GM21737 (cell line): ENCODE data around the gene HEPACAM.

Source experiments
- ATAC-seq: cut with Tn5 transposase; IDR thresholded peaks from one replicate; pipeline ENCODE4 v1.9.1; 2021; ENCODE audit warnings: mild to moderate bottlenecking, moderate library complexity; ENCODE audit not compliant: unreplicated experiment

Gene HEPACAM

DNA sequence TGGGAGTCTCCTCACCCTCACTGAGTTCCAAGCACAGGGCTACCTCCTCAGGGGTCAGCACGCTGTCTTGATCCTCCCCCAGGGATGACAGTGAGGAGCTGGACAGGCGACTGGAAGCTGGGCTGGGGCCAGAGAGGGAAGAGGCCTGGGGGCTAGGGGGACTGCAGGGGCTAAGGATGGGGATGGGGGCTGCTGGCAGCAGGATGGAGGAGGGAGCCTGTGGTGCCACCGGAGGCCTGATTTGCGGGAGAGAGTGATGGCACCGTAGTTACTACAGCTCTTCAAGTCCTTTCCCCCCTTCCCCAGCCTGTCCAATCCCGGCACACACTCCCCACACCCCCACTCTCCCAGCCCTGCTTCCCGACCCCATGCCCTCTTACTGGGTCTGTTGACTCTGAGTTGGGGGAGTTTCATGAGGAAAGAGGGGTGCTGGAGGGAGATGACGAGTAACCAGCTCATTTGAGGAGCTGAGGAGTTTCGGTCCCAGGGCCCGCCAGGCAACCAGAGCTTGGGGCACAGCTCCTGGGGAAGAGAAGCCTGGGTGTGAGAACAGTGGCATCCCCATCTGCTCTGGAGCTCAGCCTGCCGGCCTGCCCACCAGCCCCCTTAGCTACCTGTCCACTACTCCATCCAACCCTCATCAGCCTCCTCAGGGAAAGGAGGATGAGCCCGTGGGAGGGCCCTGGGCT lies 48.7 kb downstream of the HEPACAM start:
- ATAC-seq = no peak

DNA sequence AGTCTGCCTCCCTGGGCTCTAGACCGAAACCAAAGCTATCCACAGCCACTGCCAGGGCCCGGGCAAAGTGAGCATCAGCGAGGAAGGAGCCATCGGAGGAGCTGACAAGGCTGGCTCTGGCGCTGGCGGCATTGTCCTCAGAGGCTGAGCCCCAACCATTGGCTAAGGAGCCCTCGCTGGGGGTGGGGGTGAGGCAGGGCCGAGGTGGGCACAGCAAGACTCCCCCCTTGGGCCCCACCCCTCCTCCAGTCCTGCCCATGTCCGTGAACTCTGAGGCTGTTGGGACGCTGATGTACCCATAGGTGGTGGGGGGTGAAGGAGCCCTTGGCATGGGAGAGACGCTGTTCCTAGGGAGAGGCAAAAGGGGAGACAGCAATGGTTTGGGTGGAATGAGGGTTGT lies 49.4 kb downstream of the HEPACAM start:
- no peak for ATAC-seq

DNA sequence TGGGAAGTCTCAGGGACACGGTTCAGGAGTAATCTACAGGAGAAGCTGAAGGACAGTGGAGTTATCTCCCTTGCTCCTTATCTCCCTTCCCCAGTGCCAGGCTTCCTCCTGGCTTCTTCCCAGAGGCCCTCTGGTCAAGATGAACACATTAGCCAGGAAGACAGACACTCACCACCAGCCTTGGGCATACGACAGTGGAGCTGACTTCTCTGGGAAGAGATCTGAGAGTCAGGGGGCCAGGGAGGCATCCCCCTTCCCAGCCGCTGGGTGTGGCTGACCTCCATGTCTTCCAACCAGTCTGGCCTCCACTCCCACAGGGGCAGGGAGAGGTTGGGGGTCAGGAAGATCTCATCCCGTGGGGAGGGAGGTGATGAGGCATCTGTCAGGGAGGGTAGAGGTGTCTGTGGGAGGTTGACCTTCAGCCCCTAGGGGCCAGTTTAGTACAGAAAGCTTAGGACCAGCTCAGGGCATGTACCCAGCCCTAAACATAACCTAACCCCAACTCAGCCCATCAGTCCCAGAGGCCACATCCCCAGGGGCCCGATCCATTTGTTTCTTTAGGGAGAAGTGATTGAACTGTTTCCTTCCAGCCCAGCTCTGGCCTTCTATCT lies 50.9 kb downstream of the HEPACAM start:
- ATAC-seq = no peak

DNA sequence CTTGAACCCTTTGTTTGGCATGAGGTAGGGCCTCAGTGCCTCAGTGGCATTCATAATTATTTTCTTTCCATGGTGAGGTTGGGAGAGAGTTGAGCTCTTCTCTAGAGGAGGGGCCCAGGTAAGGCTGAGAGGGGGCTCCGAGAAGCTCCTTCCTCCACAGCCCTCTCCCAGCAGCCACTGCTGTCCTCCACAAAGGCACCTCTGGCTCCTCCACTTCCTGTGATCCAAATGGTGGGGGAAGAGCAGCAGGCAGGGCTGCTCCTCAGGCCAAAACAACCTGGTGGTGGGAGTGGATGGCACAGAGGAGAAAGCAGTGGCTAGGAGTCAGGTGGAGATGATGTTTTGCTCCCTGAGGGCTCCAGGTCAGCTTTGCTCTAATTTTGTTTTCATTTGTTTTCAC lies 51.5 kb downstream of the HEPACAM start:
- no peak for ATAC-seq

DNA sequence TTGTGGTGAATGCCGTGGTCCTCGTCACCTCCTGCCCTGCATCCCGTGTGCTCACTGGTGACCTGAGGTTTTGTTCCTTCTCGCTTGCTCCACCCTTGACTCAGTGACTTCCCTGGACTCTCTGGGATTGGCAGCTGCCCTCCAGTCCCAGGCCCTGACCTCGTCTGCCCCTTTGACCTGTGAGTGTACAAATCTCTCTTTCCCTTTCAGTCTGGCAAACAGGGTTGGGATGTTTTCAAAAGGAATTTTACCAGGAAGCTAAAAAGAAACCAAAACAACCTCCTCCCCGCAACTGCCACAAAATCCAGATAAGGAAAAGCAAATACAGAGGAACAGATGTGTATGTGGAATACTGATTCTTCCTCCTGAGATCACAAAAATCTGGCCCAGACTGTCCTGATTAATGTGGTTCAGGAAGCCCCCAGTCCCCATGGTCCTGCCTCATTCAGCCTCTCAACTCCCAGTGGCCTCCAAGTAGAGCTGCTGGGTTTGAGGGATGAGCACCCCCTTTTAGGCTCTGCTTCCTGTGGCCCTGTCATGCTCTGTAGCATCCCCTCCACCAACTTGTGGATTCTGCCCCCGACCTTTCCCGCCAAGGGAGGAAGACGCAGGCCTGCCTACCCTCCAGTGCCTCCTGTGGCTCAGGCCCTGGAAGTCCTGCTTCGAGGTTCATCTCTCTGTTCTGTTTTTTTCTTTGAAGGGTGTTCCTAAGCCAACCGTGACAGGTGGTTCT lies 53.3 kb downstream of the HEPACAM start:
- no peak for ATAC-seq

DNA sequence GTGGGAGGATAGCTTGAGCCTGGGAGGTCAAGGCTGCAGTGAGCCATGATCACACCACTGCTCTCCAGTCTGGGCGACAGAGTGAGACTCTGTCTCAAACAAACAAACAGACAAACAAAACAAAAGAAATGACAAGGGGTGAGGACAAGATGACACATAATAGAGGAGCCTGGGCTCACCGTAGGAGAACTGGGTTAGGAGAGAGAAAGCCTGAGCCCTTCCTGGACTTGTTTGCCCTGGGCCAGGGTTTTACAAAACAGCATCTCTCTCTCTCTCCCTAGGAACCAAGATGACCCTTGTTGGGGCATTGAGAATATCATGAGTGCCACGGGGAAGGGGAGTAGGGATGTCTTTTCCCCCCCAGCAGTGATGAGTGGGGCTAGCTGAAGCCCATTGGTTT lies 54.9 kb downstream of the HEPACAM start:
- no peak for ATAC-seq

DNA sequence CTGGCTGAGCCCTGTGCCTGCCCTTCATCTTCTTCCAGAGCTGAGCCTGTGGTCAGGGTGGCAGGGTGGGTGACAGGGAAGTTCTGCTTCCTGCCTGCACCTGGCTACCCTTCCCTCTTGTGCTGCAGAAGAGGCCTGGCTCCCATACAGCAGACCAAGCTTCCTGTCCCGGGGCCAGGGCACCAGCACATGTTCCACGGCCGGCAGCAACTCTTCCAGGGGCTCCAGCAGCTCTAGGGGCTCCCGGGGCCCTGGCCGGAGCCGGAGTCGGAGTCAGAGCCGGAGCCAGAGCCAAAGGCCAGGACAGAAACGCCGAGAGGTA lies 55.6 kb downstream of the HEPACAM start:
- ATAC-seq = no peak

DNA sequence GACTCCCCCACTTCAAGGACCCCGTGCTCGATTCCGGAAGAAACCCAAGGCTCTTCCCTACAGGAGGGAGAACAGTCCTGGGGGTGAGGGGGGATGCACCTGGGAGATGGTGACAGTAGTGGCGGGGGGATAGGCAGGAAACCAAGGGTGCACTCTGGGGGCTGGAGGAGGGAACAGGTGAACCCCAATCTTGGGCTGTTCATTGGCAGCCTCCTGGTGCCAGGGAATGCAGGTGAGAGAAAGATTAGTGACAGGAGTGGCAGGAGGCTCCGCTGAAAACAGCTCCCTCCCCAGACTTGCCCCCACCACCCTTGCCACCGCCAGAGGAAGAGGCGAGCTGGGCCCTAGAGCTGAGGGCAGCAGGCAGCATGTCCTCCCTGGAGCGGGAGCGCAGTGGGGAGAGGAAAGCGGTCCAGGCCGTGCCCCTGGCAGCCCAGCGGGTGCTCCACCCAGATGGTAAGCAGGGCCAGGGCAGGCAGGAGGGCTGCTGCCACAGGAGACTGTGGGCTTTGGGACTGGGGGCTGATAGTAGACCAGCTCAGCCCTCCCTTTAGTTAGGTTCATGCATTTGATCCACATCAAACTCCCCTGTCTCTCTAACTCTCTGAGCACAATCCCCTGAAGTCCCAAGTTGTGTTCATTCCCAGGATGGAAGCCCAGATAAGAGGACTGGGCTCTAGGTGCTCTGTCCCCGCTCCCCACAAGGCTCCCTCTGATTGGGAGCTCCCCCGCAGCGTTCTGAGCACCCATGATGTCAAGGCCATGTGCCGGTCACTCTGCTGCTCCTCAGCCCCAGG lies 56.2 kb downstream of the HEPACAM start:
- no peak for ATAC-seq

DNA sequence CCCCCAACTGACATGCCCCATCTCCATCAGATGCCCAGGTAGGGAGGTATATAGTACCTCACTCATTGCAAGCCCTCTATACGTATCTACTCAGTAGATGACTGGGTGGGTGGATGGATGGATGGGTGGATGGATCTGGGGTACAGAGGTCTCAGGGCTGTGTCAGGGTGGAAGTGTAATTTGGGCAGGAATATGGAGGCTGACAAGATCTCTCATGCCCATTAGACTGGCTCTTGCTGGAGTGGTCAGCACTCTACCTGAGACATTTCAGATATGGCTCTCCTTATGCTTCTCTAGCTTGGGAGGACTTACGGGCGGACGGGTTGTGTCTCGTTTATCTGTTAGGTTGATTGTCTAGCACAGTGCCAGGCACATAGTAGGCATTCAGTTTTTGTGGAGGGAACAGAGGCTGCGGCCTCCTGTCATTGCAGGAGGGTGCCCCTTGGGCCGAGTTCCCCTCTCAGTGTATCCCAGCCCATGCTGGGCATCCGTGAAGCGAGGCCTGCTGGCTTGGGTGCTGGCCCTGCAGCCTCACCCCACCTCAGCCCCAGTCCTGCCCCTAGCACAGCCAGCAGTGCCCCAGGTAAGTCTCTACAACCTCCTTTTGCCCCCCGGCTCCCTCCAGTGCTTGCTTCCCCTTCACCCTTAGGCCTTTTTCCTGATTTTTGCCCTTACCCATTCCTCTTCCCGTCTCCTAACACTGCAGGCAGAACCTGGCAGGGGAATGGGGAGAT lies 56.9 kb downstream of the HEPACAM start:
- ATAC-seq = no peak

DNA sequence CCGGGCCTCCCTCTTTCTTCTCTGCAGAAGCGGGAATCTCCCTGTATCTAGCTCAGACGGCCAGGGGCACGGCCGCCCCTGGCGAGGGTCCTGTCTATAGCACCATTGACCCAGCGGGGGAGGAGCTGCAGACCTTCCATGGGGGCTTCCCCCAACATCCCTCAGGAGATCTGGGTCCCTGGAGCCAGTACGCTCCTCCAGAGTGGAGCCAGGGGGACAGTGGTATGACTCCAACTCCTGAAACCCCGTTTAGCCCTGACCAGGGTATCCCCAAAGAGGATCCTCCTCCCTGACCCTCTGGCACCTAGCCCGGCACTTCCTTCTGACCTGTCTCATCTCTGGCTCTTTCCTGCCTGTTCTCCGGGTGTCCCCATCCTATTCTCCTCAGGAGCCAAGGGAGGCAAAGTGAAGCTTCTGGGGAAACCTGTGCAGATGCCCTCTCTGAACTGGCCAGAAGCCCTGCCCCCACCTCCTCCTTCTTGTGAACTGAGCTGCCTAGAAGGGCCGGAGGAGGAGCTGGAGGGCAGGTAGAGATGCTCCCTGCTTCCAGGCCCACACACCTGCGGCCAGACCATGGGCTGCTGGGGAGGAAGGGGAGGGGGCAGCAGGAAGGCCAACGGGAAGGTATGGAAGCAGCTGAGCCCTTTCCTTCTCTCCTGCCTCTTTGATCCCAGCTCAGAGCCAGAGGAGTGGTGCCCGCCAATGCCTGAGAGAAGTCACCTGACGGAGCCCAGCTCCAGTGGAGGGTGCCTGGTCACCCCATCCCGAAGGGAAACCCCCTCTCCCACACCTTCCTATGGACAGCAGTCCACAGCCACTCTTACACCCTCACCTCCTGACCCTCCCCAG lies 57.7 kb downstream of the HEPACAM start:
- ATAC-seq = no peak

DNA sequence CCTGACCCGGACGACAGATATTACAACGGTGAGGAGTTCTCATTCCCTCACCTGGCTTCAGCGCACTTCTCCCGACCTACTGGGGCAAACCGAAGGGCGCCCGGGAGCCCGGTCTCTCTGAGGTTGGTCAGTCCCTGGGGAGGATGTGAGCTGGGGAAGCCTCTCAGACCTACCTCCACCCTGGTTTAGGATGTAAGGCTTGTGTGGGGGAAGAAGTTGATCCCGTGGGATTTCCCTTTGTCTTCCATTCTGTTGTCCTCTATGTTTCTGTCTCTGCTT lies 58.3 kb downstream of the HEPACAM start:
- no peak for ATAC-seq

DNA sequence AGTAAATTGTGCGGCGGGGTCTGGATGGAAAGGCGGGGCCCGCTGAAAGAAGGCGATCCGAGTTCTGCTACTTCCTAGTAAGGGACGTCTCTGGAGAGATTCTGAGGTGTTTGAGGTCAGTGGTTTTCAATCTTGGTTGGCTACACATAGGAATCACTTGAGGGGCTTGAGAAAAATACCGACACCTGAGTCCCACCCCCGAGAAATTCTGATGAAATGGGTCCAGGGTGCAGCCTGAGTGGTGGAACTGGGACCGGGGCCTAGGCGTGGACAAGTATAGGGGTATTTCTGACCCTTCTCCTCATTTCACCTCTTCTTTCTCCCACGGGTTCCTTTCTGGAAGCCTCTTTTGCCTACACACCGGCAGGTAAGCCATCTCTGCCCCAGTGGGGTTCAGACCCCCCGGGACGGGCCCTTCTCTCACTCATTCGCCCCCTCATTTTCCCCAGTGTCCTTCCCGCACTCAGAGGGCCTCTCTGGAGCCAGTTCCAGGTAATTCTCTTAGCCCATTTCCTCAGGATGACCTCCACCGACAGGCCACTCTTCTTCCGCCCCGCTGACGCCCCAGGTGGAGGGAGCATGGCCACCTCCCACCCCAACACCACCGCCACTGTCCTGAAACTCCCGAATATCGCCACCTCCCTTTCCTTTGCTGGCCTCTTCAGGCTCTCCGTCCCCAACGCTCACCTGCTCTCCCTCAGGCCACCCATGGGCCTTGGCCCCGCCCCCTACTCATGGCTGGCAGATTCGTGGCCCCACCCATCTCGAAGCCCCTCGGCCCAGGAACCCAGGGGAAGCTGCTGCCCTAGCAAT lies 58.8 kb downstream of the HEPACAM start:
- ATAC-seq = no peak

DNA sequence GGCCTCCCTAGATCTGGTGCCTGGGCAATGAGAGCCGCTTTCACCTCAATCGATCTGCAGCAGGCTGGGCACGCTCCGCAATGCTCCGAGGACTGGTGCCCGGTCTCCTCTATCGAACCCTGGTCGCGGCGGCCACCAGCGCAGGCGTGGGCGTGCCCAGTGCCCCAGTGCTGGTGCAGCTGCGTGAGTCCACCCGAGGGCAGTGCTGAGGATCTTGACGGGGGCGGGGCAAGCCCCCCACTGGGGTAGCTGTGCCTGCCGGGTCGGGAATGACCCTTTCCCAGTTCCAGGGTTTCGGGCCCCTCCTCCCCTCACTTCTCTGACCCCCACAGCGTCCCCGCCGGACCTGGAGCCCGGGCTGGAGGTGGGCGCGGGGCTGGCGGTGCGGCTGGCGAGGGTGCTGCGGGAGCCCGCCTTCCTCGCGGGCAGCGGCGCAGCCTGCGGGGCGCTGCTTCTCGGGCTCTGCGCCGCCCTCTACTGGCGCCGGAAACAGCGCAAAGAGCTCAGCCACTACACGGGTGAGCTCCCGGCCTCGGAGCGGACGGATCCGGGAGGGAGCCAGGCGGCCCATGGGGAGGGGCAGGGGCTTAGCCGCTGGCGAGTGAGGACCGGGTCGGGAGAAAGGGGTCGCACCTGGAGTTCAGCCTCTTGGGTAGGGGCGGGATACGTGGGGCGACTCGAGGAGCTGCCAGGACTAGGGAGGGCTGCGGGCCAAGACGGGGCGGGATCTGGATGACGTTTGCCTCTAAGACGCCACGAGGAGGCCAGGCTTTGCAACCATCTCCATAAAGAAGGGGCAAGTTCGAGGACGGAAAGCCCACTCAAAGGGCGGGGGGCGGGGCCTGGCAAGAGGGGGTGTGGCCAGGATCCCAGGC lies 59.7 kb downstream of the HEPACAM start:
- peak; percentile 95 for ATAC-seq

DNA sequence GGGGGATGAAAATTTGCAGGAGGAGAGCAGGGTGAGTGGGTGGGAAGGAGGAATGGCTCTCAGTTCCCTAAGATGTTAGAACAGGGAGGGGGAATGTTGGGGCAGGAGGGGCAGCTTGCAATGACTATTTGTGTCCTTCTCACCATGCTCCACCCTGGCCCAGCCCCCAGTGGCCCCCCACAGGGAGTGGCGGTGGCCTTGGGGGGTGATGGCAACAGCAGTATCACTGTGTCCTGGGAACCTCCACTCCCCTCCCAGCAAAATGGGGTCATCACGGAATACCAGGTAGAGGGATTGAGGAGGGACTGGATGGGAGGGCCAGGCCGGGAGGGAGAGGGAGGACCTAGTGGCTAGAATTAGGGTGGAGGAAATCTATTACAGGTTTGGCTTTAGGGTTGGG lies 60.4 kb downstream of the HEPACAM start:
- no peak for ATAC-seq

DNA sequence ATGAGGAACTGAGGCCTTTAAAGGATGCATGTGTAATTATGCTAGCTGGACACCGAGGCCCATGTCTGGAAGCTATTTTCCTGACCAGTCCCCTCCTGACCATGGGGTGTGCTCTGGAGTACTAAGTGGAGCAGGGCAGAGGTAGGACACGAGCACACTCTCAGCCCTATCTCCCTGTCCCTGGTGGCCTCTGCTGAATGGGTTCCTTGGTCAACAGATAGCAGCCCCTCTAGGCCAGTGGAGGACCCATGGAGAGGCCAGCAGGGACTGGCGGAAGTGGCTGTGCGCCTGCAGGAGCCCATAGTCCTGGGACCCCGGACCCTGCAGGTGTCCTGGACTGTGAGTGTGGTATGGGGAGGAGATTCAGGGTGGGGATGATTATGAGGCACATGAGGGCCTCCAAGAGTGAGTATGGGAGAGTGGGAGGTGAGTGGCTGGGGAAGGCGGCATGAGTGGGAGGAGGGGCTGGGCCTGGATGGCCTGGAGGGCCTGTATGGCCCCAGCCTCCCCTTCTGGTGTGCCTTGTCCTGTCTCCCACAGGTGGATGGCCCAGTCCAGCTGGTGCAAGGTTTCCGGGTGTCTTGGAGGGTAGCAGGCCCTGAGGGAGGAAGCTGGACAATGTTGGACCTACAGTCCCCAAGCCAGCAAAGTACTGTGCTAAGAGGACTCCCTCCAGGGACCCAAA lies 61.1 kb downstream of the HEPACAM start:
- no peak for ATAC-seq

DNA sequence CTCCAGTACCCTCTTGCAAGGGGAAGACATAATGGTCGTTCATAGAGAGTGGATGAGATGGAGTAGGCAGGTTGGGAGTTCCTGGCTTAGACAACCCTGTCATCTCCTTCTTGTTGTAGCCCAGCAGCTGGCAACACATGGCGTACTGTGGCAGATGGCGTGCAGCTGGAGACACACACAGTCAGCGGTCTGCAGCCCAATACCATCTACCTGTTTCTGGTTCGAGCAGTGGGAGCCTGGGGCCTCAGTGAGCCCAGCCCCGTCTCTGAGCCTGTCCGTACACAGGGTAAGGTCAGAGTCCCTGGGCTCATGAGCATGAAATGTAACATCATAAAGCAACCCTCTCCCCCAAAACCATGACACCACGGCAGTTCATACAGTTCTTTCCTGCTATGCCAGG lies 61.9 kb downstream of the HEPACAM start:
- ATAC-seq = no peak

DNA sequence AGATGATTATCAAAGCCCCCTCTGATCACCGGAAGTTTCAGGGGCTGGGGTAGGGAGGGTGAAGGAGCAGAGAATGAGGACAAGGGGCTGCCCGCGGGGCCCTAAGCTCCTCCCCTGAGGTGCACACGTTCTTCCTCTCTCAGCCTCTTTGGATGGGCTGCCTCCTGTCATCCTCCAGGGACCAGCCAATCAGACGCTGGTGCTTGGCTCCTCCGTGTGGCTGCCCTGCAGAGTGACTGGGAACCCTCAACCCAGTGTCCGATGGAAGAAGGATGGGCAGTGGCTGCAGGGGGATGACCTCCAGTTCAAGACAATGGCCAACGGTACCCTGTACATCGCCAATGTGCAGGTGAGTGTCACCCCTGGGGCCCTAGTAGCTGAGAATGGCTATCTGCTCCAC lies 63.1 kb downstream of the HEPACAM start:
- no peak for ATAC-seq

DNA sequence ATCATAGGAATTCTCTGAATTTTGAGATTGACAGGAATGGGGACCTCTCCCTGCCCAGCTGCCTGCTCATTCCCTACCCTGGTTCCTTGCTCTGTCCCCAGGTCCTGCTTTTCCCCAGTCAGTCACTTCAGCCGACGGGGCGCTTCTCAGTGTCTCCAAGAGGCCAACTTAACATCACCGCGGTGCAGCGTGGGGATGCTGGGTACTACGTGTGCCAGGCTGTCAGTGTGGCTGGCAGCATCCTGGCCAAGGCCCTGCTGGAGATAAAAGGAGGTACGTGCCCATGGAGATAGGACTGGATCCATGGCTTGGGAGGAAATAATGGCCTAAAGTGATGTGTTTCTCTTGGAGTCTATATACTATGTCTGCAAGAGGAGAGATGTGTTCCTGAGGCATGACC lies 63.6 kb downstream of the HEPACAM start:
- ATAC-seq = no peak
